GM12892 (cell line): ENCODE measurements around the gene PHF21B.

ENCODE experiments used
- POLR2A ChIP-seq: IDR thresholded peaks from 2 replicates; pipeline ENCODE4 v1.6.1; 2011; ENCODE audit warnings: low read depth, low read length, control low read depth
- POLR2AphosphoS5 ChIP-seq: IDR thresholded peaks from 2 replicates; pipeline ENCODE4 v1.6.1; 2011; ENCODE audit warnings: low read depth, low read length, control low read depth
- TAF1 ChIP-seq: IDR thresholded peaks from 2 replicates; pipeline ENCODE4 v1.6.1; 2011; ENCODE audit warnings: low read depth, mild to moderate bottlenecking, control low read depth, low read length, borderline replicate concordance

- TF ChIP-seq POLR2A (no peak), POLR2AphosphoS5 (no peak), TAF1 (no peak)
Measured at GRCh38 chr22:44888491-44889254, 121.1 kb downstream of the PHF21B start.
